Natural killer cell (primary cell): ENCODE data around the gene SERTM1. TPM values are rescaled to one million over a fixed set of nuclear protein-coding genes. Genes with fewer than 3 reads are reported as not detected.

Experiments
- ATAC-seq, 3 donors: fragments of 150-1000 bp in 2 of 3; fragments of 200-7000 bp in 1 of 3; cut with Tn5 transposase; 1 replicate in 1 of 3; 2 replicates in 2 of 3; pipeline ENCODE4 v1.10.0; 2021; ENCODE audit warnings: mild to moderate bottlenecking in 2 of 3, moderate library complexity in 2 of 3
- DNase-seq, 2 donors: peaks; one replicate each; pipeline versions ENCODE4 v3.0.0 to v3.0.0-alpha.2; 2013 to 2021; ENCODE audit warnings: mixed read lengths in 1 of 2
- H3K27ac ChIP-seq: one replicate; pipeline ENCODE4 v1.5.1; 2013; ENCODE audit warnings: mild to moderate bottlenecking, low read length
- H3K27me3 ChIP-seq: one replicate; pipeline ENCODE4 v1.6.1; 2013; ENCODE audit warnings: low read length; ENCODE audit not compliant: control insufficient read depth, insufficient read depth
- H3K36me3 ChIP-seq: one replicate; pipeline ENCODE4 v1.6.1; 2013; ENCODE audit warnings: low read length; ENCODE audit not compliant: control insufficient read depth, insufficient read depth
- H3K4me1 ChIP-seq: one replicate; pipeline ENCODE4 v1.6.1; 2013; ENCODE audit warnings: low read length; ENCODE audit not compliant: control insufficient read depth, insufficient read depth
- H3K4me3 ChIP-seq: one replicate; pipeline ENCODE4 v1.5.1; 2013; ENCODE audit warnings: low read length
- H3K9me3 ChIP-seq: one replicate; pipeline ENCODE4 v1.6.1; 2013; ENCODE audit warnings: low read length; ENCODE audit not compliant: control insufficient read depth, insufficient read depth
- H3K27ac Mint-ChIP-seq, 2 donors: one replicate each; pipeline ENCODE4 v1.8.0; 2022; ENCODE audit warnings: mild to moderate bottlenecking in 2 of 2, mixed read lengths in 2 of 2, moderate library complexity in 1 of 2
- H3K27me3 Mint-ChIP-seq, 2 donors: one replicate each; pipeline ENCODE4 v1.8.0; 2022; ENCODE audit warnings: low read depth in 2 of 2, mixed read lengths in 2 of 2
- H3K36me3 Mint-ChIP-seq: one replicate; pipeline ENCODE4 v1.8.0; 2022; ENCODE audit warnings: mixed read lengths
- H3K4me1 Mint-ChIP-seq, 2 donors: one replicate each; pipeline ENCODE4 v1.8.0; 2022; ENCODE audit warnings: mixed read lengths in 2 of 2
- H3K4me3 Mint-ChIP-seq: one replicate; pipeline ENCODE4 v1.8.0; 2022; ENCODE audit warnings: mild to moderate bottlenecking, moderate library complexity, mixed read lengths
- H3K9me3 Mint-ChIP-seq, 2 donors: one replicate each; pipeline ENCODE4 v1.8.0; 2022; ENCODE audit warnings: mixed read lengths in 2 of 2
- WGBS: methylation state at CpG from one replicate; pipeline ENCODE4 v1.1.7; 2013; ENCODE audit warnings: missing lambda C conversion rate; ENCODE audit not compliant: insufficient coverage; 5-methylcytosine and 5-hydroxymethylcytosine counted together
- intact Hi-C: fragments of 100-400 bp; cut with micrococcal nuclease; formaldehyde crosslinking; loops from one replicate; pipeline ENCODE4 v1.14.2; 2022
- total RNA-seq, 4 donors: library from RNA; stranded (reverse); fragments of 120-200 nt in 1 of 4; gene quantifications; one replicate each; pipeline versions ENCODE4 v1.2.3 to v1.2.4, GENCODE V29; 2013 to 2022
- TF ChIP-seq, protein P1 (sequence below): fragments of 200-600 bp; IDR thresholded peaks from one replicate; pipeline ENCODE4 v1.8.0; 2022; ENCODE audit warnings: antibody characterized with exemption

SERTM1 gene
- total RNA-seq, 3 donors from 2014 or later (not counting 1 experiment from before 2014, with no cell fraction given), result not detected

DNA sequence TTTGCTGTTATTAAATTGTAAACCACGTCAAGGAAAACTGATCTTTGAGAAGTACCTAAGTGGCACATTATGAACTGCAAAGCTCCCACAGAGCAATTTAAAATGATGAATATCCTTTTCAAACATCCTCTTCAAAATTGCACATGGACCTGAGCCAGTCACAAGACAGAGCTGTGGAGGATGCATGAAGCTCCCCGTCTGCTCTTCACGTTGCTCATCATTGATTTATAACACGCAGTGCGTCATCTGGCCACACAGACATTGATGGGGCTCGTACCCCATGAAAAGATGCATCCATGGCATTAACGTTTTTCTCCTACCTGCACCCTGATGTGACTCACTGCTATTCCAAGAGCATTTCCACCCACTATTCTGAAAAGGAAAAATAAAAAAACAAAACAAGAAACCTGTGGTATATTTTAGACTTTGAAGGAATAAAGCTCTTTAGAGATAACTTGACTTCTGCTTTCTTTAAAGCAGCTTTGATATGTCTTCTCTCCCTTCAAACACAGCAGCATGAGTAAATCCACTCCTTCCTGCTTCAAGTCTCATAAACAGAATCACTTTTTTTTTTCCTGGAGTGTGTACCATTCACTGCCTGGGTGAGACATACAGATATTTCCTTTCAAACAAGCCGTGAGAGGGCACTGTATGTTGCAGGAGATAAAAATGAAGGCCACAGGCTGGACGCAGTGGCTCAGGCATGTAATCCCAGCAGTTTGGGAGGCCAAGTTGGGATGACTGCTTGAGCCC is 7.2 kb upstream of the SERTM1 start:
- no peak overlapping the region for H3K4me3 Mint-ChIP-seq
- no peak for ATAC-seq
- peaks cover 0 to 14% of the 10 kb centered on the region in 2 donors for H3K27me3 Mint-ChIP-seq
- no peak overlapping the region for H3K4me3 ChIP-seq
- no peaks in the 10 kb centered on the region for H3K9me3 Mint-ChIP-seq
- H3K36me3 ChIP-seq, result no peaks in the 10 kb centered on the region
- no peaks in the 10 kb centered on the region for H3K27me3 ChIP-seq
- intact Hi-C loops, result no loop called here
- no peaks in the 10 kb centered on the region for H3K4me1 Mint-ChIP-seq
- 61% methylated on average over 9 of the region's 9 CpGs for WGBS
- TF ChIP-seq, protein P1, sequence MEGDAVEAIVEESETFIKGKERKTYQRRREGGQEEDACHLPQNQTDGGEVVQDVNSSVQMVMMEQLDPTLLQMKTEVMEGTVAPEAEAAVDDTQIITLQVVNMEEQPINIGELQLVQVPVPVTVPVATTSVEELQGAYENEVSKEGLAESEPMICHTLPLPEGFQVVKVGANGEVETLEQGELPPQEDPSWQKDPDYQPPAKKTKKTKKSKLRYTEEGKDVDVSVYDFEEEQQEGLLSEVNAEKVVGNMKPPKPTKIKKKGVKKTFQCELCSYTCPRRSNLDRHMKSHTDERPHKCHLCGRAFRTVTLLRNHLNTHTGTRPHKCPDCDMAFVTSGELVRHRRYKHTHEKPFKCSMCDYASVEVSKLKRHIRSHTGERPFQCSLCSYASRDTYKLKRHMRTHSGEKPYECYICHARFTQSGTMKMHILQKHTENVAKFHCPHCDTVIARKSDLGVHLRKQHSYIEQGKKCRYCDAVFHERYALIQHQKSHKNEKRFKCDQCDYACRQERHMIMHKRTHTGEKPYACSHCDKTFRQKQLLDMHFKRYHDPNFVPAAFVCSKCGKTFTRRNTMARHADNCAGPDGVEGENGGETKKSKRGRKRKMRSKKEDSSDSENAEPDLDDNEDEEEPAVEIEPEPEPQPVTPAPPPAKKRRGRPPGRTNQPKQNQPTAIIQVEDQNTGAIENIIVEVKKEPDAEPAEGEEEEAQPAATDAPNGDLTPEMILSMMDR, result no peak
- H3K27ac ChIP-seq, result no peak overlapping the region
- DNase-seq, result no peak
- no peaks in the 10 kb centered on the region for H3K9me3 ChIP-seq
- no peak overlapping the region for H3K27ac Mint-ChIP-seq
- no peaks in the 10 kb centered on the region for H3K36me3 Mint-ChIP-seq
- no peaks in the 10 kb centered on the region for H3K4me1 ChIP-seq

DNA sequence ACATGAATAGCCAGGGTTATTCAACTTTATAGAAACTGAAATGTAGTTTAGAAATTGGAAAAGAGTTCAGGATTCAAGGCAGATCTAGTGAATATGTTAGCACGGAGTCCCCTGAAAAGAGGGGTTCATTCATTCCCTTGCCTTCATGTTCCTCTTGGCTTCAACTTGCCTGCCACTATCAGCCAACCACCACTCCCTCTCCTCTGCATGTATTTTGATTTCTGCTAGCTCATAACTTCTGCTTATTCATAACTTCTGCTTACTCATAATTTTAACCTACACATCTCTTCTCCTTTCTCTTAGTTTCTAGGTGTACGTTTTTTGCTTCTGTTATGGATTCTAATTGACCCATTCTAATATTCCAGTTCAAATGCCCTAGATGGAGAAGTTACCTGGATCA is 5.5 kb upstream of the SERTM1 start:
- TF ChIP-seq, protein P1, result no peak
- Histone ChIP-seq H3K27ac (no peak overlapping the region), H3K36me3 (no peaks in the 10 kb centered on the region), H3K27me3 (peaks cover 3% of the 10 kb centered on the region), H3K4me3 (no peak overlapping the region), H3K4me1 (no peaks in the 10 kb centered on the region), H3K9me3 (no peaks in the 10 kb centered on the region)
- peaks cover 0 to 2% of the 10 kb centered on the region in 2 donors for H3K9me3 Mint-ChIP-seq
- DNase-seq, result no peak
- no peaks in the 10 kb centered on the region for H3K4me1 Mint-ChIP-seq
- H3K27me3 Mint-ChIP-seq, result peaks cover 9 to 30% of the 10 kb centered on the region in 2 donors
- no peak overlapping the region for H3K4me3 Mint-ChIP-seq
- ATAC-seq, result no peak
- WGBS, result 67% methylated on average over 1 of the region's 2 CpGs
- no peaks in the 10 kb centered on the region for H3K36me3 Mint-ChIP-seq
- intact Hi-C loops, result no loop called here
- no peak overlapping the region for H3K27ac Mint-ChIP-seq

DNA sequence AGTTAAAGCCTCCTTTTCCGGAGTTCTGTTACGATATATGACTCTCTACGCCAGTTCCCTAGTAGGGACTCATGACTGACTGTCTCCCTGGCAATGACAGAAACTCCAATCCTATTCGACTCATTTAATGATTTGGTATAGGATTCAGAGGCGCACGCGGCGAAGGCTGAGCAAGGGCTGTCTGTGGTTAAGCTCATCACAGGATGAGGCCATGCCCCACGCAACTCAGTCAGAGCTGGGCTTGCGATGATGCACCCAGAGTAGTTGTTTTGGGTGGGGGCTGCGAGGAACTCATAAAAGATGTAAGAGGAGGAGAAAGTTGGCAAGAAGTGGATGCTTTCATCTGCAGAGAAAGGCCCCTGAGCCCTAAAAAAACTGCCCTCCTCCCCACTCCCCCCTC is 468 bp upstream of the SERTM1 start:
- ATAC-seq (no peak), DNase-seq (no peak)
- Mint-ChIP-seq H3K9me3 (peaks cover 0 to 2% of the 10 kb centered on the region in 2 donors), H3K36me3 (no peaks in the 10 kb centered on the region), H3K4me3 (no peak overlapping the region), H3K4me1 (no peaks in the 10 kb centered on the region), H3K27me3 (peaks cover 31 to 55% of the 10 kb centered on the region in 2 donors), H3K27ac (no peak overlapping the region)
- TF ChIP-seq, protein P1, result no peak
- Histone ChIP-seq H3K4me1 (peaks cover 4% of the 10 kb centered on the region), H3K36me3 (no peaks in the 10 kb centered on the region), H3K4me3 (no peak overlapping the region), H3K9me3 (no peaks in the 10 kb centered on the region), H3K27ac (no peak overlapping the region), H3K27me3 (peaks cover 9% of the 10 kb centered on the region)
- WGBS, result 63% methylated on average over 11 of the region's 11 CpGs
- intact Hi-C loops, result no loop called here
